NOMO-1 treated with DMSO at 0.1 percent for 48 hours (cell line): Measurements from ENCODE around the gene DSTN.

Experiments
- DNase-seq: peaks from one replicate; lab custom pipeline; 2025; ENCODE audit not compliant: unreplicated experiment; lab: John Stamatoyannopoulos, UW

The DSTN gene

GRCh38 chr20:17545127-17545526 is 24.7 kb upstream of the DSTN start:
- no peak for DNase-seq

GRCh38 chr20:17549131-17549530 is 20.7 kb upstream of the DSTN start:
- DNase-seq = no peak

- no peak for DNase-seq
Observed at GRCh38 chr20:17555106-17555505, 14.8 kb upstream of the DSTN start.

GRCh38 chr20:17556837-17557674 is 12.8 kb upstream of the DSTN start:
- no peak for DNase-seq

- DNase-seq = no peak
Observed at GRCh38 chr20:17557675-17558006, 12.2 kb upstream of the DSTN start.

GRCh38 chr20:17558154-17558940 is 11.5 kb upstream of the DSTN start:
- peak; percentile 44 for DNase-seq

GRCh38 chr20:17558941-17559304 is 11.0 kb upstream of the DSTN start:
- DNase-seq = no peak

GRCh38 chr20:17559338-17559737 is 10.5 kb upstream of the DSTN start:
- no peak for DNase-seq

- no peak for DNase-seq
Observed at GRCh38 chr20:17560344-17561074, 9.4 kb upstream of the DSTN start.

- no peak for DNase-seq
Observed at GRCh38 chr20:17562804-17563305, 7.0 kb upstream of the DSTN start.

- no peak for DNase-seq
Observed at GRCh38 chr20:17565169-17565845, 4.6 kb upstream of the DSTN start.

GRCh38 chr20:17566345-17566744 is 3.5 kb upstream of the DSTN start:
- no peak for DNase-seq

- no peak for DNase-seq
Observed at GRCh38 chr20:17568045-17568788, 1.7 kb upstream of the DSTN start.

- no peak for DNase-seq
Observed at GRCh38 chr20:17568972-17569521, 828 bp upstream of the DSTN start.

- DNase-seq = no peak
Observed at GRCh38 chr20:17570347-17571152, 675 bp downstream of the DSTN start.

- no peak for DNase-seq
Observed at GRCh38 chr20:17571153-17571527, 1.3 kb downstream of the DSTN start.

- DNase-seq = no peak
Observed at GRCh38 chr20:17572034-17572638, 2.3 kb downstream of the DSTN start.

GRCh38 chr20:17573463-17573862 is 3.6 kb downstream of the DSTN start:
- no peak for DNase-seq

- DNase-seq = no peak
Observed at GRCh38 chr20:17576215-17576614, 6.3 kb downstream of the DSTN start.
